A549 (cell line): ENCODE measurements around the gene CCN5.

Source experiments
- CTCF ChIP-seq: fragments of >200 bp; sonication (Bioruptor Twin); formaldehyde crosslinking; IDR thresholded peaks from 3 replicates; pipeline ENCODE4 v1.5.1; 2016
- MAZ ChIP-seq: fragments of 150-350 bp; IDR thresholded peaks from 2 replicates; pipeline ENCODE4 v1.6.1; 2014; ENCODE audit warnings: antibody characterized with exemption, low read depth, low read length, borderline replicate concordance
- MYC ChIP-seq: IDR thresholded peaks from 2 replicates; pipeline ENCODE4 v1.6.1; 2012; ENCODE audit warnings: mild to moderate bottlenecking, inconsistent platforms, low read length, improper control_type of control experiment, borderline replicate concordance
- PBX3 ChIP-seq: IDR thresholded peaks from 2 replicates; pipeline ENCODE4 v1.6.1; 2012
- POLR2A ChIP-seq: IDR thresholded peaks from 2 replicates; pipeline ENCODE4 v1.6.1; 2012; ENCODE audit warnings: mild to moderate bottlenecking, low read length
- SREBF2 ChIP-seq: fragments of 450-650 bp; IDR thresholded peaks from 2 replicates; pipeline ENCODE4 v1.6.1; 2014; ENCODE audit warnings: mild to moderate bottlenecking, moderate library complexity
- ZFP36 ChIP-seq: fragments of 450-650 bp; IDR thresholded peaks from 2 replicates; pipeline ENCODE4 v1.6.1; 2014; ENCODE audit warnings: borderline replicate concordance; ENCODE audit not compliant: partially characterized antibody

- TF ChIP-seq PBX3 (no peak), CTCF (no peak), SREBF2 (no peak), ZFP36 (no peak), MAZ (no peak), MYC (no peak), POLR2A (no peak)
These were observed 4.7 kb downstream of the CCN5 start for GRCh38 chr20:44719841-44720240.
